ENCODE results near the gene FAM149B1. TPM values are rescaled to one million over a fixed set of nuclear protein-coding genes. Genes with fewer than 3 reads are reported as not detected.

Gene FAM149B1
- total RNA-seq, 1 experiment from 2014 or later, result 10.9 TPM

- Histone ChIP-seq H3K27me3 (replicated peaks; ENCODE audit: insufficient read depth, low read depth, low read length, poor library complexity) (no peaks in the 10 kb centered on the region), H3K9me3 (ENCODE audit: low read depth, low read length, poor library complexity, severe bottlenecking) (no peaks in the 10 kb centered on the region), H3K4me1 (ENCODE audit: insufficient read depth, low read length, poor library complexity, severe bottlenecking) (no peaks in the 10 kb centered on the region), H3K36me3 (ENCODE audit: insufficient read depth, low read length, poor library complexity, severe bottlenecking) (peaks cover 41% of the 10 kb centered on the region), H3K27ac (ENCODE audit: low read depth, low read length, poor library complexity, severe bottlenecking) (no peak overlapping the region), H3K4me3 (ENCODE audit: low read depth, low read length, poor library complexity, severe bottlenecking) (no peak overlapping the region)
- TF ChIP-seq EZH2 (IDR thresholded peaks at IDR 0.05; ENCODE audit: borderline replicate concordance, low read depth, low read length, poor library complexity, severe bottlenecking) (no peak), CTCF (conservative IDR thresholded peaks at IDR 0.05; ENCODE audit: low read depth, low read length) (peak; percentile 83)
- ChIA-PET CTCF (no interaction called here), POLR2A (ENCODE audit: low non-redundant PET) (no interaction called here)
- intact Hi-C loops (cut with micrococcal nuclease; ENCODE audit: unreplicated experiment), result loop anchor here (5.0 kb wide), 1 partner anchor 797 kb away; no protein-coding TSS in a partner anchor
- BruUV-seq (replicated peaks), result TSS peak; percentile 18
- DNase-seq (ENCODE audit: low spot score), result peak; percentile 68
Observed at GRCh38 chr10:73159038-73159648, 8.8 kb upstream of the FAM149B1 start.

GRCh38 chr10:73161079-73161478, 6.8 kb upstream of the FAM149B1 start:
- no peaks in the 10 kb centered on the region for H3K9me3 ChIP-seq (ENCODE audit: low read depth, low read length, poor library complexity, severe bottlenecking)
- intact Hi-C loops (cut with micrococcal nuclease; ENCODE audit: unreplicated experiment), result no loop called here
- no peaks in the 10 kb centered on the region for H3K27me3 ChIP-seq (replicated peaks; ENCODE audit: insufficient read depth, low read depth, low read length, poor library complexity)
- DNase-seq (ENCODE audit: low spot score), result no peak
- ChIA-PET POLR2A (ENCODE audit: low non-redundant PET) (no interaction called here), CTCF (no interaction called here)
- no peak overlapping the region for H3K4me3 ChIP-seq (ENCODE audit: low read depth, low read length, poor library complexity, severe bottlenecking)
- TF ChIP-seq EZH2 (IDR thresholded peaks at IDR 0.05; ENCODE audit: borderline replicate concordance, low read depth, low read length, poor library complexity, severe bottlenecking), result no peak
- TF ChIP-seq CTCF (conservative IDR thresholded peaks at IDR 0.05; ENCODE audit: low read depth, low read length), result no peak
- H3K4me1 ChIP-seq (ENCODE audit: insufficient read depth, low read length, poor library complexity, severe bottlenecking), result no peaks in the 10 kb centered on the region
- no peak overlapping the region for H3K27ac ChIP-seq (ENCODE audit: low read depth, low read length, poor library complexity, severe bottlenecking)
- peaks cover 32% of the 10 kb centered on the region for H3K36me3 ChIP-seq (ENCODE audit: insufficient read depth, low read length, poor library complexity, severe bottlenecking)
- BruUV-seq (replicated peaks), result no TSS peak

GRCh38 chr10:73161662-73162061, 6.3 kb upstream of the FAM149B1 start:
- no TSS peak for BruUV-seq (replicated peaks)
- Histone ChIP-seq H3K36me3 (ENCODE audit: insufficient read depth, low read length, poor library complexity, severe bottlenecking) (peaks cover 28% of the 10 kb centered on the region), H3K4me3 (ENCODE audit: low read depth, low read length, poor library complexity, severe bottlenecking) (no peak overlapping the region), H3K4me1 (ENCODE audit: insufficient read depth, low read length, poor library complexity, severe bottlenecking) (no peaks in the 10 kb centered on the region), H3K27me3 (replicated peaks; ENCODE audit: insufficient read depth, low read depth, low read length, poor library complexity) (no peaks in the 10 kb centered on the region), H3K9me3 (ENCODE audit: low read depth, low read length, poor library complexity, severe bottlenecking) (peaks cover under 1% of the 10 kb centered on the region), H3K27ac (ENCODE audit: low read depth, low read length, poor library complexity, severe bottlenecking) (no peak overlapping the region)
- DNase-seq (ENCODE audit: low spot score), result no peak
- POLR2A ChIA-PET (ENCODE audit: low non-redundant PET), result no interaction called here
- intact Hi-C loops (cut with micrococcal nuclease; ENCODE audit: unreplicated experiment), result no loop called here
- TF ChIP-seq EZH2 (IDR thresholded peaks at IDR 0.05; ENCODE audit: borderline replicate concordance, low read depth, low read length, poor library complexity, severe bottlenecking) (no peak), CTCF (conservative IDR thresholded peaks at IDR 0.05; ENCODE audit: low read depth, low read length) (no peak)
- CTCF ChIA-PET, result no interaction called here
